KOPT-K1 (cell line): ENCODE measurements around the gene UBE2E2.
"Not testable (repeated sequence)": the region's sequence is repeated elsewhere in the genome, so short reads cannot be mapped to it uniquely, and the experiment has no call there.

Experiments used
- H3K27ac ChIP-seq: fragments of 200-600 bp; sonication (generic); 2 replicates; pipeline ENCODE4 v1.5.1; 2016; ENCODE audit warnings: antibody characterized with exemption, mild to moderate bottlenecking, low read depth, low read length; ENCODE audit not compliant: poor library complexity, severe bottlenecking
- H3K36me3 ChIP-seq: fragments of 200-600 bp; sonication (generic); 2 replicates; pipeline ENCODE4 v1.5.1; 2017; ENCODE audit warnings: antibody characterized with exemption, mild to moderate bottlenecking, low read length, moderate library complexity; ENCODE audit not compliant: insufficient read depth
- H3K9me3 ChIP-seq: fragments of 200-600 bp; sonication (generic); 2 replicates; pipeline ENCODE4 v1.5.1; 2017; ENCODE audit warnings: antibody characterized with exemption, low read length, mild to moderate bottlenecking; ENCODE audit not compliant: insufficient read depth, poor library complexity, severe bottlenecking

UBE2E2 gene

GRCh38 chr3:23615068-23615467 lies 411.9 kb downstream of the UBE2E2 start:
- H3K27ac ChIP-seq, result no peak overlapping the region

DNA sequence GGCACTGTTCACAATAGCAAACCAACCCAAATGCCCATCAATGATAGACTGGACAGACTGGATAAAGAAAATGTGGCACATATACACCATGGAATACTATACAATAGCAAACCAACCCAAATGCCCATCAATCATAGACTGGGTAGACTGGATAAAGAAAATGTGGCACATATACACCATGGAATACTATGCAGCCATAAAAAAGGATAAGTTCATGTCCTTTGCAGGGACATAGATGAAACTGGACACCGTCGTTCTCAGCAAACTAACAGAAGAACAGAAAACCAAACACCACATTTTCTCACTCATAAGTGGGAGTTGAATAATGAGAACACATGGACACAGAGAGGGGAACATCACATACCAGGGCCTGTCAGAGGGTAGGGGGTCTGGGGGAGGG lies 415.3 kb downstream of the UBE2E2 start:
- not testable (repeated sequence) for H3K36me3 ChIP-seq, H3K27ac ChIP-seq, H3K9me3 ChIP-seq

More at GRCh38 chr3:23615068-23615467, 411.9 kb downstream of the UBE2E2 start:
- H3K9me3 ChIP-seq, result no peaks in the 10 kb centered on the region
- H3K36me3 ChIP-seq, result no peaks in the 10 kb centered on the region

GRCh38 chr3:23619705-23620637 lies 416.8 kb downstream of the UBE2E2 start:
- Histone ChIP-seq H3K36me3 (no peaks in the 10 kb centered on the region), H3K27ac (no peak overlapping the region)

GRCh38 chr3:23620638-23621015 lies 417.5 kb downstream of the UBE2E2 start:
- H3K36me3 ChIP-seq, result no peaks in the 10 kb centered on the region
- no peak overlapping the region for H3K27ac ChIP-seq
- H3K9me3 ChIP-seq, result no peaks in the 10 kb centered on the region

More at GRCh38 chr3:23619705-23620637, 416.8 kb downstream of the UBE2E2 start:
- no peaks in the 10 kb centered on the region for H3K9me3 ChIP-seq

GRCh38 chr3:23623844-23624243 lies 420.7 kb downstream of the UBE2E2 start:
- H3K27ac ChIP-seq, result no peak overlapping the region
- no peaks in the 10 kb centered on the region for H3K9me3 ChIP-seq
- H3K36me3 ChIP-seq, result no peaks in the 10 kb centered on the region

- H3K27ac ChIP-seq, result no peak overlapping the region
- no peaks in the 10 kb centered on the region for H3K36me3 ChIP-seq
- H3K9me3 ChIP-seq, result no peaks in the 10 kb centered on the region
Measured at GRCh38 chr3:23624305-23624704, 421.2 kb downstream of the UBE2E2 start.

DNA sequence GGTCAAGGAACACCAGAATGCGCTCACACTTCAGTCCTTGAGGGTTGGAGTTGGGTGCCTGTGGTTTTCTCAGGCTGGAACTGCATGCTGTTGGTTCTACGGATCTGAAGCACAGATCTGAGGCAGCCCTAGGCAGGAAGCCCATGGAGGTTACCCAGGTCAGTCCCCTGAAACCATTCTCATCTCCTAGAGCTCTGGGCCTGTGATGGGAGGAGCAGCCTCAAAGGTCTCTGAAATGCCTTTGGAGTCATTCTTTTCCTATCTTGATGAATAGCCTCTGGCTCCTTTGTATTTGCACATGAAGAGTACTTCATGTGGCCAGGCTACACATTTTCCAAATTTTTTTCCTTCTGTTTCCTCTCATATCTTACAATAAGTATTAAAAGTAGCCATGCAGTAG lies 423.3 kb downstream of the UBE2E2 start:
- H3K9me3 ChIP-seq, result no peaks in the 10 kb centered on the region
- no peaks in the 10 kb centered on the region for H3K36me3 ChIP-seq
- H3K27ac ChIP-seq, result no peak overlapping the region

GRCh38 chr3:23629181-23629894 lies 426.2 kb downstream of the UBE2E2 start:
- Histone ChIP-seq H3K27ac (no peak overlapping the region), H3K9me3 (no peaks in the 10 kb centered on the region), H3K36me3 (no peaks in the 10 kb centered on the region)

DNA sequence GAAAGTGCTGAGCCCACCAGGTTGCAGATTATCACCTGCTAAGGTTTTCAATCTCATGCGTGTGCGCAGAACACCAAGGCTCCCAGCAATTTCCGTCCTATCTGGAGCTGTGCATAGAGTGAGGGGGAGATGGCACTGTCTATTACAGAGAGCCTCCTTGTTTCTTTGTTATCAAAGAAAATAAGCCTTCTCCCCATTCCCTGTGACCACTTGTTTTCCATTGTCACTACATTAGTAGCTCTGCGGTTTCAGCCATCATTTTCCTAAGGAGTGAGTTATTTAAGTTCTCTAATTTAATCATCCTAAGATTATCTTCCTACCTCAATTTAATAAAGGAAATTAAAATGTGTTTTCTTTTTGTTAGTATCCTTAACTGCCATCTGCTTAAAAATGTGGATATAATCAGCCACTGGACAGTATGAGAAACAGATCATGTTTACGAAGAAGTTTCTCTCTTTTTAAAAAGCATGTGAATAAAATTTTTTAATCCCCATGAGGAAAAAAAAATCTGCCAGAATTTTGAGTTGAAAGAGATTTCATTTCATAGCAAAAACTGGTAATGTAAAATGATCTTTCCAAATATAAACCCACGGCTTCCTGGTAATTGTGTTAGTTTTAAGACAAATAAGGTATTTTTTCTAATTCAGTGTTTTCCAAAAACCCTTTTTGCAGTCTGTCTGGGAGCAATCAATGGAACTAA lies 430.3 kb downstream of the UBE2E2 start:
- Histone ChIP-seq H3K27ac (no peak overlapping the region), H3K9me3 (no peaks in the 10 kb centered on the region), H3K36me3 (no peaks in the 10 kb centered on the region)

- H3K36me3 ChIP-seq, result no peaks in the 10 kb centered on the region
- H3K27ac ChIP-seq, result no peak overlapping the region
- no peaks in the 10 kb centered on the region for H3K9me3 ChIP-seq
Measured at GRCh38 chr3:23637339-23637738, 434.2 kb downstream of the UBE2E2 start.

DNA sequence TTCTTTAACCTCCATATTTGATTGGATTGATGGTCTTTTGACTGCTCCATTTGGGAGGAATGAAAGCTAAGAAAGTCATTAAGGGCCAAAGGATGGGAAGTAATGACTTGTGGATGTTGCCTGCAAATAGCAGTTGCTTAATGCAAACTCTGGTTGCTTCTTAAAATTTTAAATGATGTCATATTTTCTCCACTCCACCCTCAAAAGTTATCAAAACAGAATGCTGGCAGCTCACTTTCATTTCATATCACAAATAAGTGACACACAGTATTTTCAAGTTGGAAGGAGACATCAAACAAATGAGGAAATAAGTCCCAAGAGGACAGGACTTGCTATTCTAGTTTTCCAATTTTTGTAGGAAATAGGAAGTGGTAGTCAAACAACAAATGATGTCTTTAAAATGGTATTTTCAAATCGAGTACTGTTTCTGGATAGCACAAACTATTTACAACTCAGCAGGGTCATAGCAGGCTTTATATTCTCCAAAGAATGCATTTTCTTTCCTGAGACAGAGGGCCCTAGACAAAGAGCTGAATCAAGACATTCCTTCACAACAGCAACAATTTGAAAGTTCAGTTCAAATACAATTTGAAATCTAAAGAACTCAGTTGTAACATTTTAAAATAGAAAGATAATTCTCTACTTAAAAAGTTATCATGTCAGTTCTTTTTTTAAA lies 437.5 kb downstream of the UBE2E2 start:
- Histone ChIP-seq H3K9me3 (no peaks in the 10 kb centered on the region), H3K36me3 (no peaks in the 10 kb centered on the region), H3K27ac (no peak overlapping the region)
